H1 (cell line): Measurements from ENCODE around the gene RNFT2.

Experiments used
- ATF3 ChIP-seq: IDR thresholded peaks from 2 replicates; pipeline ENCODE4 v1.6.1; 2011; ENCODE audit warnings: low read depth, mild to moderate bottlenecking, low read length; ENCODE audit not compliant: insufficient read depth
- CTCF ChIP-seq, 3 experiments: IDR thresholded peaks; 1 replicate in 2 of 3; 2 replicates in 1 of 3; pipeline versions ENCODE4 v1.5.1 to v1.6.1; 2011; ENCODE audit warnings: low read length in 3 of 3, mild to moderate bottlenecking in 3 of 3, inconsistent platforms in 2 of 3, low read depth in 1 of 3, moderate library complexity in 1 of 3; ENCODE audit not compliant: insufficient read depth in 1 of 3; ENCODE audit errors: control extremely low read depth in 1 of 3
- EP300 ChIP-seq, 2 experiments: IDR thresholded peaks; 1 replicate in 1 of 2; 2 replicates in 1 of 2; pipeline ENCODE4 v1.6.1; 2011 to 2012; ENCODE audit warnings: low read depth in 2 of 2, low read length in 2 of 2, mild to moderate bottlenecking in 2 of 2, borderline replicate concordance in 1 of 2, inconsistent platforms in 1 of 2, moderate library complexity in 1 of 2
- EZH2 ChIP-seq: fragments of 200-600 bp; sonication (generic); IDR thresholded peaks from 2 replicates; pipeline ENCODE4 v1.7.1; 2012; ENCODE audit warnings: low read depth, mild to moderate bottlenecking, moderate library complexity, low read length, inconsistent platforms; ENCODE audit not compliant: severe bottlenecking
- HDAC2 ChIP-seq, 2 experiments: fragments of 300-600 bp in 1 of 2; sonication (generic) in 1 of 2; IDR thresholded peaks; 2 replicates each; pipeline ENCODE4 v1.6.1; 2011 to 2012; ENCODE audit warnings: low read depth in 2 of 2, low read length in 2 of 2, mild to moderate bottlenecking in 2 of 2, moderate library complexity in 2 of 2, borderline replicate concordance in 1 of 2, inconsistent platforms in 1 of 2
- NRF1 ChIP-seq: IDR thresholded peaks from 2 replicates; pipeline ENCODE4 v1.6.1; 2011; ENCODE audit warnings: mild to moderate bottlenecking, low read depth, low read length, improper control_type of control experiment
- POLR2A ChIP-seq, 2 experiments: IDR thresholded peaks; 1 replicate in 1 of 2; 2 replicates in 1 of 2; pipeline ENCODE4 v1.6.1; 2011; ENCODE audit warnings: low read depth in 2 of 2, low read length in 2 of 2, mild to moderate bottlenecking in 2 of 2; ENCODE audit errors: control extremely low read depth in 1 of 2
- POLR2AphosphoS5 ChIP-seq: IDR thresholded peaks from 2 replicates; pipeline ENCODE4 v1.6.1; 2011; ENCODE audit warnings: low read depth, low read length
- RAD21 ChIP-seq, 2 experiments: IDR thresholded peaks in 1 of 2; conservative IDR thresholded peaks in 1 of 2; 2 replicates each; pipeline ENCODE4 v1.6.1; 2011; ENCODE audit warnings: low read depth in 2 of 2, low read length in 2 of 2, improper control_type of control experiment in 1 of 2, inconsistent platforms in 1 of 2, mild to moderate bottlenecking in 1 of 2, moderate library complexity in 1 of 2
- TAF1 ChIP-seq: IDR thresholded peaks from 2 replicates; pipeline ENCODE4 v1.6.1; 2011; ENCODE audit warnings: mild to moderate bottlenecking, low read depth, low read length
- TBP ChIP-seq: IDR thresholded peaks from 2 replicates; pipeline ENCODE4 v1.6.1; 2011; ENCODE audit warnings: low read depth, low read length, improper control_type of control experiment
- TEAD4 ChIP-seq: IDR thresholded peaks from 2 replicates; pipeline ENCODE4 v1.6.1; 2012; ENCODE audit warnings: low read depth, low read length, inconsistent platforms, mixed read lengths
- ZNF274 ChIP-seq: IDR thresholded peaks from 2 replicates; pipeline ENCODE4 v1.7.0; 2012; ENCODE audit warnings: low read length, borderline replicate concordance; ENCODE audit errors: extremely low read depth
- TF ChIP-seq, protein P1 (sequence below): IDR thresholded peaks from 2 replicates; pipeline ENCODE4 v1.6.1; 2012; ENCODE audit warnings: inconsistent platforms

- TF ChIP-seq ZNF274 (no peak), ATF3 (no peak), CTCF (IDR thresholded peaks at IDR 0.05; ENCODE audit: control extremely low read depth in 1 of 3, insufficient read depth in 1 of 3, low read depth in 1 of 3, low read length in 3 of 3) (no peak), POLR2AphosphoS5 (no peak), TAF1 (no peak), TEAD4 (no peak), EZH2 (no peak), POLR2A (IDR thresholded peaks at IDR 0.05; ENCODE audit: control extremely low read depth in 1 of 2, low read depth in 2 of 2, low read length in 2 of 2) (no peak), EP300 (IDR thresholded peaks at IDR 0.05; ENCODE audit: borderline replicate concordance in 1 of 2, low read depth in 2 of 2, low read length in 2 of 2) (no peak), TBP (no peak), HDAC2 (IDR thresholded peaks at IDR 0.05; ENCODE audit: borderline replicate concordance in 1 of 2, low read depth in 2 of 2, low read length in 2 of 2) (no peak), NRF1 (no peak), RAD21 (IDR thresholded peaks at IDR 0.05 in 1 of 2, conservative IDR thresholded peaks at IDR 0.05 in 1 of 2; ENCODE audit: low read depth in 2 of 2, low read length in 2 of 2) (no peak)
- TF ChIP-seq, protein P1, sequence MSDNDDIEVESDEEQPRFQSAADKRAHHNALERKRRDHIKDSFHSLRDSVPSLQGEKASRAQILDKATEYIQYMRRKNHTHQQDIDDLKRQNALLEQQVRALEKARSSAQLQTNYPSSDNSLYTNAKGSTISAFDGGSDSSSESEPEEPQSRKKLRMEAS = no peak
Measured at GRCh38 chr12:116739381-116739887, 1.3 kb downstream of the RNFT2 start.
